Endothelial cell of umbilical vein (primary cell): ENCODE data around the gene YWHAG. TPM values are rescaled to one million over a fixed set of nuclear protein-coding genes. Genes with fewer than 3 reads are reported as not detected.

Experiments used
- BruUV-seq: library from RNA; stranded (reverse); fragments of 400-500 nt; replicated peaks from 2 replicates; lab custom pipeline; 2021; lab: Mats Ljungman, UMichigan
- CTCF ChIA-PET: fragments of 300-600, 350-600 bp; sonication (Branson Sonifier 250); formaldehyde crosslinking; loops from one replicate; lab custom pipeline; 2021; ENCODE audit warnings: antibody characterized with exemption, inconsistent platforms; lab: Charles Lee
- POLR2A ChIA-PET: fragments of 300-600, 350-600 bp; sonication (Branson Sonifier 250); formaldehyde crosslinking; loops from one replicate; lab custom pipeline; 2021; ENCODE audit warnings: antibody characterized with exemption, inconsistent platforms; lab: Charles Lee
- DNase-seq: peaks from one replicate; pipeline ENCODE4 v3.0.0-alpha.2; 2011; ENCODE audit warnings: low read depth, low spot score
- FAIRE-seq: peaks from 2 replicates; lab custom pipeline; 2011; peaks lifted over from hg19 to GRCh38; lab: Jason Lieb, UNC
- H2AFZ ChIP-seq: 2 replicates; pipeline ENCODE4 v1.6.0; 2012; ENCODE audit warnings: low read depth, low read length, control low read depth, inconsistent platforms
- H3K27ac ChIP-seq: 2 replicates; pipeline ENCODE4 v1.5.1; 2011; ENCODE audit warnings: low read depth, mild to moderate bottlenecking, control low read depth, low read length, moderate library complexity; ENCODE audit not compliant: insufficient read depth
- H3K27me3 ChIP-seq, 2 experiments: 2 replicates each; pipeline versions ENCODE4 v1.6.0 to v1.6.1; 2011; ENCODE audit warnings: low read length in 2 of 2, mixed read lengths in 1 of 2; ENCODE audit not compliant: control insufficient read depth in 2 of 2, insufficient read depth in 2 of 2
- H3K36me3 ChIP-seq, 2 experiments: 2 replicates in 1 of 2; 3 replicates in 1 of 2; pipeline ENCODE4 v1.5.1; 2011; ENCODE audit warnings: low read length in 2 of 2, mild to moderate bottlenecking in 1 of 2, moderate library complexity in 1 of 2; ENCODE audit not compliant: control insufficient read depth in 2 of 2, insufficient read depth in 2 of 2; ENCODE audit errors: extremely low read depth in 1 of 2
- H3K4me1 ChIP-seq: 3 replicates; pipeline ENCODE4 v1.5.1; 2011; ENCODE audit warnings: mild to moderate bottlenecking, low read length; ENCODE audit not compliant: control insufficient read depth, insufficient read depth; ENCODE audit errors: extremely low read depth
- H3K4me2 ChIP-seq: 2 replicates; pipeline ENCODE4 v1.6.1; 2011; ENCODE audit warnings: low read length, control low read depth, mixed read lengths; ENCODE audit not compliant: insufficient read depth
- H3K4me3 ChIP-seq, 3 experiments: fragments of 200-600 bp in 1 of 3; sonication (generic), shearing (Covaris generic) in 1 of 3; replicated peaks in 1 of 3; 2 replicates each; pipeline ENCODE4 v1.5.1; 2011 to 2016; ENCODE audit warnings: control low read depth in 3 of 3, low read length in 3 of 3, mild to moderate bottlenecking in 2 of 3, inconsistent platforms in 1 of 3, low read depth in 1 of 3, moderate library complexity in 1 of 3; ENCODE audit not compliant: insufficient read depth in 1 of 3
- H3K79me2 ChIP-seq: 2 replicates; pipeline ENCODE4 v1.6.0; 2012; ENCODE audit warnings: low read length, inconsistent platforms; ENCODE audit not compliant: control insufficient read depth, insufficient read depth
- H3K9ac ChIP-seq: replicated peaks from 2 replicates; pipeline ENCODE3; 2011; ENCODE audit warnings: low read length, control low read depth; ENCODE audit not compliant: insufficient read depth; ENCODE audit errors: extremely low read depth
- H3K9me1 ChIP-seq: replicated peaks from 3 replicates; pipeline ENCODE4 v1.6.0; 2011; ENCODE audit warnings: mild to moderate bottlenecking, low read length; ENCODE audit not compliant: control insufficient read depth, insufficient read depth; ENCODE audit errors: extremely low read depth
- H3K9me3 ChIP-seq: replicated peaks from 2 replicates; pipeline ENCODE4 v1.5.1; 2012; ENCODE audit warnings: low read length, inconsistent platforms; ENCODE audit not compliant: control insufficient read depth, insufficient read depth
- H4K20me1 ChIP-seq: replicated peaks from 2 replicates; pipeline ENCODE3; 2011; ENCODE audit warnings: mild to moderate bottlenecking, low read length; ENCODE audit not compliant: control insufficient read depth, insufficient read depth; ENCODE audit errors: extremely low read depth
- CTCF ChIP-seq, 2 donors: IDR thresholded peaks; 1 replicate in 1 of 2; 2 replicates in 1 of 2; pipeline ENCODE4 v1.5.1; 2011; ENCODE audit warnings: low read length in 2 of 2, mild to moderate bottlenecking in 2 of 2, moderate library complexity in 2 of 2, control low read depth in 1 of 2, inconsistent platforms in 1 of 2, low read depth in 1 of 2; ENCODE audit not compliant: insufficient read depth in 1 of 2; ENCODE audit errors: extremely low read depth in 1 of 2
- EZH2 ChIP-seq: IDR thresholded peaks from 2 replicates; pipeline ENCODE4 v1.6.1; 2012; ENCODE audit warnings: borderline replicate concordance, low read depth, mild to moderate bottlenecking, moderate library complexity, low read length, inconsistent platforms; ENCODE audit not compliant: severe bottlenecking
- FOS ChIP-seq: IDR thresholded peaks from 2 replicates; pipeline ENCODE4 v1.6.1; 2011; ENCODE audit warnings: mild to moderate bottlenecking, low read length, moderate library complexity, borderline replicate concordance; ENCODE audit not compliant: insufficient read depth
- GATA2 ChIP-seq: IDR thresholded peaks from 2 replicates; pipeline ENCODE4 v1.7.0; 2011; ENCODE audit warnings: low read depth, mild to moderate bottlenecking, moderate library complexity, mixed read lengths, low read length; ENCODE audit not compliant: insufficient read length, insufficient read depth
- JUN ChIP-seq: IDR thresholded peaks from 2 replicates; pipeline ENCODE4 v1.6.1; 2011; ENCODE audit warnings: borderline replicate concordance, low read depth; ENCODE audit not compliant: insufficient read length, insufficient read depth
- MYC ChIP-seq: IDR thresholded peaks from one replicate; pipeline ENCODE4 v1.6.1; 2011; ENCODE audit warnings: mild to moderate bottlenecking, low read depth, low read length
- POLR2A ChIP-seq: IDR thresholded peaks from 2 replicates; pipeline ENCODE4 v1.6.1; 2012; ENCODE audit warnings: low read depth, mild to moderate bottlenecking, control low read depth, low read length
- POLR2AphosphoS5 ChIP-seq: IDR thresholded peaks from 2 replicates; pipeline ENCODE4 v1.6.1; 2012; ENCODE audit warnings: low read depth, mild to moderate bottlenecking, control low read depth, low read length, moderate library complexity; ENCODE audit not compliant: insufficient read depth
- dilution Hi-C: fragments of 300-500 bp; cut with MboI; formaldehyde crosslinking; loops from one replicate; pipeline ENCODE4 v1.15.0; 2019; ENCODE audit warnings: low sequenced_read_pairs; ENCODE audit not compliant: extremely low pct_ligation_motif_present
- intact Hi-C: fragments of 100-400 bp; cut with micrococcal nuclease; formaldehyde crosslinking; loops from one replicate; pipeline ENCODE4 v1.10.0; 2022
- polyA plus RNA-seq, 4 experiments: library from polyadenylated mRNA; depleted of rRNA in 3 of 4; stranded (reverse) in 3 of 4; unstranded in 1 of 4; fragments of >200 nt; gene quantifications; 2 replicates each; pipeline versions ENCODE4 v1.2.1 to v1.2.3, GENCODE V29; 2011 to 2012; ENCODE audit warnings: missing spikeins in 1 of 4
- total RNA-seq: library from RNA; stranded (reverse); gene quantifications from 2 replicates; pipeline ENCODE4 v1.2.3, GENCODE V29; 2021
- TF ChIP-seq, protein P1 (sequence below): IDR thresholded peaks from 2 replicates; pipeline ENCODE4 v1.6.1; 2011; ENCODE audit not compliant: insufficient read depth, insufficient read length

The YWHAG gene
- total and polyA plus RNA-seq, 2 donors (not counting 3 experiments of a cell fraction or from before 2014, with no cell fraction given): 55.6 to 205 TPM

GRCh38 chr7:76400248-76400647 is 41.5 kb upstream of the YWHAG start:
- Histone ChIP-seq H4K20me1 (no peaks in the 10 kb centered on the region), H3K9ac (no peak overlapping the region), H3K4me1 (no peaks in the 10 kb centered on the region), H3K4me3 (no peak overlapping the region), H3K79me2 (no peaks in the 10 kb centered on the region), H3K36me3 (no peaks in the 10 kb centered on the region), H3K9me3 (no peaks in the 10 kb centered on the region), H3K9me1 (no peaks in the 10 kb centered on the region), H3K4me2 (no peak overlapping the region), H2AFZ (no peak overlapping the region), H3K27me3 (no peaks in the 10 kb centered on the region), H3K27ac (no peak overlapping the region)
- TF ChIP-seq POLR2A (no peak), POLR2AphosphoS5 (no peak), FOS (no peak), JUN (no peak), GATA2 (no peak), MYC (no peak), CTCF (IDR thresholded peaks at IDR 0.05; ENCODE audit: extremely low read depth in 1 of 2, insufficient read depth in 1 of 2, low read depth in 1 of 2, low read length in 2 of 2) (no peak), EZH2 (no peak)
- TF ChIP-seq, protein P1, sequence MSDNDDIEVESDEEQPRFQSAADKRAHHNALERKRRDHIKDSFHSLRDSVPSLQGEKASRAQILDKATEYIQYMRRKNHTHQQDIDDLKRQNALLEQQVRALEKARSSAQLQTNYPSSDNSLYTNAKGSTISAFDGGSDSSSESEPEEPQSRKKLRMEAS: no peak
- ChIA-PET CTCF (no interaction called here), POLR2A (no interaction called here)
- intact Hi-C loops (no loop called here), dilution Hi-C loops (no loop called here)
- FAIRE-seq (no peak), DNase-seq (no peak)
- BruUV-seq: no TSS peak
